ENCODE results near the gene ARPC5.
"Not testable (repeated sequence)": the region's sequence is repeated elsewhere in the genome, so short reads cannot be mapped to it uniquely, and the experiment has no call there.

The ARPC5 gene

GRCh38 chr1:183628537-183628936 is 7.0 kb downstream of the ARPC5 start:
- no peak for DNase-seq (ENCODE audit: low read depth)
- TF ChIP-seq, protein P1, sequence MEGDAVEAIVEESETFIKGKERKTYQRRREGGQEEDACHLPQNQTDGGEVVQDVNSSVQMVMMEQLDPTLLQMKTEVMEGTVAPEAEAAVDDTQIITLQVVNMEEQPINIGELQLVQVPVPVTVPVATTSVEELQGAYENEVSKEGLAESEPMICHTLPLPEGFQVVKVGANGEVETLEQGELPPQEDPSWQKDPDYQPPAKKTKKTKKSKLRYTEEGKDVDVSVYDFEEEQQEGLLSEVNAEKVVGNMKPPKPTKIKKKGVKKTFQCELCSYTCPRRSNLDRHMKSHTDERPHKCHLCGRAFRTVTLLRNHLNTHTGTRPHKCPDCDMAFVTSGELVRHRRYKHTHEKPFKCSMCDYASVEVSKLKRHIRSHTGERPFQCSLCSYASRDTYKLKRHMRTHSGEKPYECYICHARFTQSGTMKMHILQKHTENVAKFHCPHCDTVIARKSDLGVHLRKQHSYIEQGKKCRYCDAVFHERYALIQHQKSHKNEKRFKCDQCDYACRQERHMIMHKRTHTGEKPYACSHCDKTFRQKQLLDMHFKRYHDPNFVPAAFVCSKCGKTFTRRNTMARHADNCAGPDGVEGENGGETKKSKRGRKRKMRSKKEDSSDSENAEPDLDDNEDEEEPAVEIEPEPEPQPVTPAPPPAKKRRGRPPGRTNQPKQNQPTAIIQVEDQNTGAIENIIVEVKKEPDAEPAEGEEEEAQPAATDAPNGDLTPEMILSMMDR (conservative IDR thresholded peaks at IDR 0.05; ENCODE audit: low read depth, low read length) = no peak
- H3K4me3 ChIP-seq (ENCODE audit: low read depth, low read length) = no peak overlapping the region

GRCh38 chr1:183626236-183626635 is 9.3 kb downstream of the ARPC5 start:
- not testable (repeated sequence) for DNase-seq (ENCODE audit: low read depth); H3K4me3 ChIP-seq (ENCODE audit: low read depth, low read length)

- TF ChIP-seq, protein P1 (conservative IDR thresholded peaks at IDR 0.05; ENCODE audit: low read depth, low read length) = peak; percentile 80
- DNase-seq (ENCODE audit: low read depth) = peak; percentile 84
- H3K4me3 ChIP-seq (ENCODE audit: low read depth, low read length) = no peak overlapping the region
Measured at GRCh38 chr1:183622884-183623785, 12.4 kb downstream of the ARPC5 start.

GRCh38 chr1:183622013-183622412 is 13.6 kb downstream of the ARPC5 start:
- TF ChIP-seq, protein P1 (conservative IDR thresholded peaks at IDR 0.05; ENCODE audit: low read depth, low read length) = no peak
- no peak overlapping the region for H3K4me3 ChIP-seq (ENCODE audit: low read depth, low read length)

DNA sequence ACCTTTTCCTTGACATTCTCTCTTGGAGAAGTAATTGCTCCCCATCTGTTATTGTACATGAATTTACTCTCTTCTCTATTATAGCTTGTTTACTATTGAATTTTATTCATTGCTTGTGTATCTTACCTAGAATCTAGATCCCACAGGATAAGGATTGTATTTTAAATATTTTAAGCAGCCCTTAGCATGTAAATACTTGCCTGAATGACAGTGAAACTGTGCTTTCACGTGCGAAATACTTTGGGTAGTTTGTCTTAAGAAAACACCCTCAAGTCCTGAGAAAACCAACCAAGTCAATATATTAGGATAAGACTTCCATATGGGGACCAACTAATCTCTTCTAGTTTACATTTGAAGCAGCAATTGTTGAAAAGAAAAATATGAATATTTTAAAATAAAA is 15.3 kb downstream of the ARPC5 start:
- TF ChIP-seq, protein P1 (conservative IDR thresholded peaks at IDR 0.05; ENCODE audit: low read depth, low read length) = no peak
- H3K4me3 ChIP-seq (ENCODE audit: low read depth, low read length) = no peak overlapping the region
- no peak for DNase-seq (ENCODE audit: low read depth)

More at GRCh38 chr1:183622013-183622412, 13.6 kb downstream of the ARPC5 start:
- DNase-seq (ENCODE audit: low read depth) = no peak

- H3K4me3 ChIP-seq (ENCODE audit: low read depth, low read length) = no peak overlapping the region
- TF ChIP-seq, protein P1 (conservative IDR thresholded peaks at IDR 0.05; ENCODE audit: low read depth, low read length) = no peak
- DNase-seq (ENCODE audit: low read depth) = no peak
Measured at GRCh38 chr1:183619781-183620180, 15.8 kb downstream of the ARPC5 start.

GRCh38 chr1:183618202-183618601 is 17.4 kb downstream of the ARPC5 start:
- not testable (repeated sequence) for H3K4me3 ChIP-seq (ENCODE audit: low read depth, low read length); DNase-seq (ENCODE audit: low read depth)

DNA sequence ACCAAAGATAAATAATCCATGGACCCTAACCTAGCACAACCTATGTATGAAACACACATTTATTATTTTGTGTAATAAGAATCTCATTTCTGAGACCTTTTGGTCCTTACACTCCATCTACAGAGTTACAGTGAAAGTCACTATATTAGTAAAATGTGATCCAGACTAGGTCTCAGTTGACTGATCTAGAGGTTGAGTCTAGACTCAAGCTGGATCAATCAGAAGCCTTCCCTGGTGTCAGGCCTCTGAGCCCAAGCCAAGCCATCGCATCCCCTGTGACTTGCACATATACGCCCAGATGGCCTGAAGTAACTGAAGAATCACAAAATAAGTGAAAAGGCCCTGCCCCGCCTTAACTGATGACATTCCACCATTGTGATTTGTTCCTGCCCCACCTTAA is 22.6 kb downstream of the ARPC5 start:
- not testable (repeated sequence) for H3K4me3 ChIP-seq (ENCODE audit: low read depth, low read length); DNase-seq (ENCODE audit: low read depth)
